Endometrial microvascular endothelial cells (primary cell): ENCODE results near the gene RABGGTA. TPM values are rescaled to one million over a fixed set of nuclear protein-coding genes. Genes with fewer than 3 reads are reported as not detected.
"Not testable (repeated sequence)": the region's sequence is repeated elsewhere in the genome, so short reads cannot be mapped to it uniquely, and the experiment has no call there.

Source experiments
- in situ Hi-C: cut with HindIII; loops from 2 replicates; pipeline ENCODE4 v1.10.0; 2017; ENCODE audit warnings: low sequenced_read_pairs, low pct_unique_long_range_greater_than_20kb; ENCODE audit errors: inconsistent ontology term
- total RNA-seq: library from RNA; depleted of rRNA; stranded (reverse); fragments of >200 nt; gene quantifications from one replicate; pipeline ENCODE4 v1.2.3, GENCODE V29; 2015; ENCODE audit errors: inconsistent ontology term

Gene RABGGTA
- total RNA-seq, 1 donor from 2014 or later, result 59.6 TPM

GRCh38 chr14:24233538-24233866, 37.9 kb downstream of the RABGGTA start:
- in situ Hi-C loops, result no loop called here

- in situ Hi-C loops, result no loop called here
Measured at GRCh38 chr14:24232645-24233537, 38.5 kb downstream of the RABGGTA start, which contains the start of gene GMPR2. GMPR2 (plus strand) TSS chr14:24232929; CDS start chr14:24233254, 325 bp downstream.

GRCh38 chr14:24232121-24232644, 39.2 kb downstream of the RABGGTA start, which contains the start of gene NEDD8:
NEDD8 (minus strand) TSS chr14:24232367; CDS start chr14:24232267, 100 bp downstream.
- in situ Hi-C loops, result no loop called here

GRCh38 chr14:24231263-24232120, 39.9 kb downstream of the RABGGTA start:
- in situ Hi-C loops, result no loop called here

- in situ Hi-C loops, result no loop called here
Measured at GRCh38 chr14:24228902-24229301, 42.5 kb downstream of the RABGGTA start.

GRCh38 chr14:24226473-24226872, 44.9 kb downstream of the RABGGTA start:
- in situ Hi-C loops, result no loop called here

- in situ Hi-C loops, result no loop called here
Measured at GRCh38 chr14:24224618-24225071, 46.8 kb downstream of the RABGGTA start.

GRCh38 chr14:24222987-24223386, 48.4 kb downstream of the RABGGTA start:
- in situ Hi-C loops, result not testable (repeated sequence)

GRCh38 chr14:24219521-24219920, 51.9 kb downstream of the RABGGTA start:
- in situ Hi-C loops, result no loop called here

- in situ Hi-C loops, result no loop called here
Measured at GRCh38 chr14:24219080-24219479, 52.3 kb downstream of the RABGGTA start.

- in situ Hi-C loops, result not testable (repeated sequence)
Measured at GRCh38 chr14:24216876-24217275, 54.5 kb downstream of the RABGGTA start.

GRCh38 chr14:24216345-24216699, 55.1 kb downstream of the RABGGTA start:
- in situ Hi-C loops, result no loop called here

Other genes with a start within 250 kb of the RABGGTA start
- gene CARMIL3, start 219.6 kb downstream of the RABGGTA start, total RNA-seq, result not detected
- not detected for gene CPNE6, start 200.0 kb downstream of the RABGGTA start, total RNA-seq
- 15.8 TPM for gene PCK2, start 177.3 kb downstream of the RABGGTA start, total RNA-seq
- 52.4 TPM for gene DCAF11, start 156.8 kb downstream of the RABGGTA start, total RNA-seq
- gene NRL, start 156.6 kb downstream of the RABGGTA start, total RNA-seq, result 0.65 TPM
- gene FITM1, start 140.9 kb downstream of the RABGGTA start, total RNA-seq, result 3.3 TPM
- 239 TPM for gene PSME1, start 135.4 kb downstream of the RABGGTA start, total RNA-seq
- 26.7 TPM for gene EMC9, start 130.0 kb downstream of the RABGGTA start, total RNA-seq
- 142 TPM for gene PSME2, start 125.0 kb downstream of the RABGGTA start, total RNA-seq
- gene RNF31, start 124.1 kb downstream of the RABGGTA start, total RNA-seq, result 121 TPM
- gene IRF9, start 110.3 kb downstream of the RABGGTA start, total RNA-seq, result 45.2 TPM
- 2.6 TPM for gene REC8, start 99.5 kb downstream of the RABGGTA start, total RNA-seq
- 85.0 TPM for gene IPO4, start 82.8 kb downstream of the RABGGTA start, total RNA-seq
- 83.3 TPM for gene TM9SF1, start 76.2 kb downstream of the RABGGTA start, total RNA-seq
- not detected for gene TSSK4, start 65.9 kb downstream of the RABGGTA start, total RNA-seq
- 30.0 TPM for gene CHMP4A, start 58.1 kb downstream of the RABGGTA start, total RNA-seq
- gene MDP1, start 55.5 kb downstream of the RABGGTA start, total RNA-seq, result 2.3 TPM
- gene NEDD8, start 39.2 kb downstream of the RABGGTA start, total RNA-seq, result 193 TPM
- 144 TPM for gene GMPR2, start 38.7 kb downstream of the RABGGTA start, total RNA-seq
- 68.5 TPM for gene TINF2, start 29.0 kb downstream of the RABGGTA start, total RNA-seq
- not detected for gene TGM1, start 8.4 kb downstream of the RABGGTA start, total RNA-seq
- 23.2 TPM for gene DHRS1, start 28.2 kb upstream of the RABGGTA start, total RNA-seq
- 28.9 TPM for gene NOP9, start 28.3 kb upstream of the RABGGTA start, total RNA-seq
- 20.7 TPM for gene CIDEB, start 36.4 kb upstream of the RABGGTA start, total RNA-seq
- gene LTB4R2, start 38.5 kb upstream of the RABGGTA start, total RNA-seq, result 15.8 TPM
- gene LTB4R, start 39.9 kb upstream of the RABGGTA start, total RNA-seq, result 22.6 TPM
- gene ADCY4, start 63.5 kb upstream of the RABGGTA start, total RNA-seq, result 13.9 TPM
- gene RIPK3, start 68.4 kb upstream of the RABGGTA start, total RNA-seq, result 7.2 TPM
- 11.9 TPM for gene NFATC4, start 96.6 kb upstream of the RABGGTA start, total RNA-seq
- 6.9 TPM for gene NYNRIN, start 127.4 kb upstream of the RABGGTA start, total RNA-seq
- gene CBLN3, start 158.1 kb upstream of the RABGGTA start, total RNA-seq, result 1.3 TPM
- gene KHNYN, start 158.4 kb upstream of the RABGGTA start, total RNA-seq, result 46.6 TPM
- 30.5 TPM for gene SDR39U1, start 171.2 kb upstream of the RABGGTA start, total RNA-seq
- gene CMA1, start 236.7 kb upstream of the RABGGTA start, total RNA-seq, result not detected